Lung (tissue), 12 donors: ENCODE data around the gene OPCML. TPM values are rescaled to one million over a fixed set of nuclear protein-coding genes. Genes with fewer than 3 reads are reported as not detected.
A peak's percentile ranks its signal among the peaks of the same experiment; 100 is the strongest.

Experiments used
- ATAC-seq: fragments of 200-7000 bp; cut with Tn5 transposase; one replicate; pipeline ENCODE4 v1.9.1; 2020; ENCODE audit warnings: moderate number of reproducible peaks; ENCODE audit not compliant: insufficient read depth, low FRiP score
- DNase-seq, 3 donors: peaks; one replicate each; pipeline ENCODE4 v3.0.0-alpha.2; 2013 to 2017
- H3K27ac ChIP-seq, 2 donors: one replicate each; pipeline ENCODE4 v1.5.1; 2013; ENCODE audit warnings: mild to moderate bottlenecking in 2 of 2, moderate library complexity in 2 of 2, control low read depth in 1 of 2, inconsistent platforms in 1 of 2, low read depth in 1 of 2, low read length in 1 of 2
- H3K27me3 ChIP-seq, 3 donors: one replicate each; pipeline ENCODE4 v1.5.1; 2013; ENCODE audit warnings: low read length in 2 of 3; ENCODE audit not compliant: control insufficient read depth in 3 of 3, insufficient read depth in 3 of 3
- H3K36me3 ChIP-seq, 4 donors: one replicate each; pipeline ENCODE4 v1.5.1; 2013; ENCODE audit warnings: low read length in 4 of 4, mild to moderate bottlenecking in 1 of 4, moderate library complexity in 1 of 4; ENCODE audit not compliant: control insufficient read depth in 4 of 4, insufficient read depth in 4 of 4
- H3K4me1 ChIP-seq, 5 donors: one replicate each; pipeline ENCODE4 v1.5.1; 2013; ENCODE audit warnings: low read length in 5 of 5, mild to moderate bottlenecking in 2 of 5, moderate library complexity in 1 of 5; ENCODE audit not compliant: control insufficient read depth in 5 of 5, insufficient read depth in 5 of 5
- H3K4me3 ChIP-seq: one replicate; pipeline ENCODE4 v1.5.1; 2013; ENCODE audit warnings: mild to moderate bottlenecking, control low read depth, moderate library complexity
- H3K9ac ChIP-seq, 2 donors: one replicate each; pipeline ENCODE4 v1.5.1; 2013; ENCODE audit warnings: low read length in 2 of 2, control low read depth in 1 of 2; ENCODE audit not compliant: insufficient read depth in 1 of 2
- H3K9me3 ChIP-seq, 4 donors: one replicate each; pipeline ENCODE4 v1.5.1; 2013; ENCODE audit warnings: low read length in 3 of 4, mild to moderate bottlenecking in 1 of 4, moderate library complexity in 1 of 4; ENCODE audit not compliant: control insufficient read depth in 4 of 4, insufficient read depth in 3 of 4
- whole genome bisulfite sequencing, 2 donors: extraction: QIAGEN DNeasy Blood & Tissue Kit; methylation state at CpG; one replicate each; pipeline ENCODE4 v1.1.7; 2013; 5-methylcytosine and 5-hydroxymethylcytosine counted together
- polyA plus RNA-seq, 2 donors: library from polyadenylated mRNA; stranded (reverse); fragments of 200-250 nt; gene quantifications; one replicate each; pipeline ENCODE4 v1.2.1, GENCODE V29; 2013
- total RNA-seq, 2 donors: library from RNA; depleted of rRNA in 1 of 2; stranded (reverse); fragments of >200 nt in 1 of 2; gene quantifications; one replicate each; pipeline ENCODE4 v1.2.1, GENCODE V29; 2014 to 2021
- TF ChIP-seq, protein P1 (sequence below): IDR thresholded peaks from 2 replicates; pipeline ENCODE4 v1.5.1; 2012; ENCODE audit warnings: mild to moderate bottlenecking; ENCODE audit errors: control extremely low read depth, extremely low read depth
- donor health status: control.
- donor health status: control.
- donor health status: Bipolar disorder and iron deficiency.
- donor health status: healthy.
- donor health status: DM: yes; HTN: yes; CAD: no.

OPCML gene
- total and polyA plus RNA-seq, 4 donors, result 0.49 to 0.74 TPM; not detected in 2

DNA sequence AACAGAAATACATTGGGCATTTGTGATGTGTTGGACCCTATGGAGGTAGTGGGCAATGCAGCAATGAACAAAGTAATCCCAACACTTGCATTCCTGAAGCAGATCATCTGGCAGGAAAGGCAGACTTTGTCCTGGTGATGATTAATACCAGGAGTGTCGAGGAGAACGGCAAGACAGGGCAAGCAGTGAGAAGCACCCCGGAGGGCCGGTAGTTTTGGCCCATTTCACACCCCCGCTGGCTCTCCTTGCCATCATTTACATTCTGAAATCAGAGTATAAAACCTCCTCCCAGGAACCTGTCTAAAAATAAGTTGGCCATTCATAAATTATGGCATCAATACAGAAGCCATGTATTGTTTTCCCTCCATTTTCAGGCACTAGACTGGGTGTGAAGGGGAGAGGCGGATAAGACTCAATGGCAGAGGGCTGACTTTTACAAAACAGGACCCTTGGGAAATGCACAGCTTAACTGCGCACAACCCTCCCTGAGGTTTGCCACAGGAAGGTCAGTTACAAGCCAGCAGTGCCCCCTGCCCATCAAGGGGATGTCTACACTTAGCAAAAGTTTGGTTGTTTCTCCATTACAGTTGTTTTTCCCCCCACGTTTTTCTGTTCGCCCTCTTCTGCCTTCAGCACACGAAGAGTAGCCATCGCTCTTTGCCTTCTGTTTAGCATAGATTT lies 55.6 kb downstream of the OPCML start:
- no peaks in the 10 kb centered on the region for H3K4me1 ChIP-seq
- H3K27ac ChIP-seq, result no peak overlapping the region
- no peak overlapping the region for H3K4me3 ChIP-seq
- H3K9me3 ChIP-seq, result peaks cover 0 to under 1% (median 0%) of the 10 kb centered on the region in 4 donors
- DNase-seq, result peak in 2 of 3 donors; percentile 9 to 13
- TF ChIP-seq, protein P1, sequence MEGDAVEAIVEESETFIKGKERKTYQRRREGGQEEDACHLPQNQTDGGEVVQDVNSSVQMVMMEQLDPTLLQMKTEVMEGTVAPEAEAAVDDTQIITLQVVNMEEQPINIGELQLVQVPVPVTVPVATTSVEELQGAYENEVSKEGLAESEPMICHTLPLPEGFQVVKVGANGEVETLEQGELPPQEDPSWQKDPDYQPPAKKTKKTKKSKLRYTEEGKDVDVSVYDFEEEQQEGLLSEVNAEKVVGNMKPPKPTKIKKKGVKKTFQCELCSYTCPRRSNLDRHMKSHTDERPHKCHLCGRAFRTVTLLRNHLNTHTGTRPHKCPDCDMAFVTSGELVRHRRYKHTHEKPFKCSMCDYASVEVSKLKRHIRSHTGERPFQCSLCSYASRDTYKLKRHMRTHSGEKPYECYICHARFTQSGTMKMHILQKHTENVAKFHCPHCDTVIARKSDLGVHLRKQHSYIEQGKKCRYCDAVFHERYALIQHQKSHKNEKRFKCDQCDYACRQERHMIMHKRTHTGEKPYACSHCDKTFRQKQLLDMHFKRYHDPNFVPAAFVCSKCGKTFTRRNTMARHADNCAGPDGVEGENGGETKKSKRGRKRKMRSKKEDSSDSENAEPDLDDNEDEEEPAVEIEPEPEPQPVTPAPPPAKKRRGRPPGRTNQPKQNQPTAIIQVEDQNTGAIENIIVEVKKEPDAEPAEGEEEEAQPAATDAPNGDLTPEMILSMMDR, result no peak
- H3K9ac ChIP-seq, result no peak overlapping the region
- WGBS, 2 donors, result 62 to 66% methylated on average over 11 of the region's 11 CpGs
- H3K36me3 ChIP-seq, result no peaks in the 10 kb centered on the region
- H3K27me3 ChIP-seq, result peaks cover 0 to 9% (median 3%) of the 10 kb centered on the region in 3 donors
- ATAC-seq, result no peak

DNA sequence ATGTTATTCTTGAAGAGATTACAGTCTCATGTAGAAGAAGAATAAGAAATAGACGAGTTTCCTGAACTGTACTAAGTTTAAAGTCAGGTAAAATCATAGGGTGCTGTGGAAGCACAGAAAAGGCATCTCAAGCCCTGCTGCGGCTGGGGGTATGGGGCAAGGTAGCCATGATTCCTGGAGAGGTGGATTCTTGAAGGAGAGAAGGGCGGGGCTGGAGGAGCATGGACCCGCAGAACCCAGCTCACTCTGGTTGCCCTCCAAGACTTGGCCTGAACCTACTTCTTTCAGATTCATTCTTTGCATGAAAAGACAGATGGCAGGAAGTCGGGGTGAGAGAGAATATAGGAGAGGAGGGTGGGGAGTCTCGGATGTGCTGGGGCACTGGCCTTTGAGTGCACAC lies 57.8 kb downstream of the OPCML start:
- TF ChIP-seq, protein P1, result no peak
- H3K9ac ChIP-seq, result no peak overlapping the region
- DNase-seq (no peak), ATAC-seq (no peak)
- no peaks in the 10 kb centered on the region for H3K36me3 ChIP-seq
- WGBS, 2 donors, result 77 to 79% methylated on average over 6 of the region's 6 CpGs
- H3K9me3 ChIP-seq, result no peaks in the 10 kb centered on the region
- peaks cover 0 to 9% (median 6%) of the 10 kb centered on the region in 3 donors for H3K27me3 ChIP-seq
- no peaks in the 10 kb centered on the region for H3K4me1 ChIP-seq
- H3K27ac ChIP-seq, result no peak overlapping the region
- no peak overlapping the region for H3K4me3 ChIP-seq

DNA sequence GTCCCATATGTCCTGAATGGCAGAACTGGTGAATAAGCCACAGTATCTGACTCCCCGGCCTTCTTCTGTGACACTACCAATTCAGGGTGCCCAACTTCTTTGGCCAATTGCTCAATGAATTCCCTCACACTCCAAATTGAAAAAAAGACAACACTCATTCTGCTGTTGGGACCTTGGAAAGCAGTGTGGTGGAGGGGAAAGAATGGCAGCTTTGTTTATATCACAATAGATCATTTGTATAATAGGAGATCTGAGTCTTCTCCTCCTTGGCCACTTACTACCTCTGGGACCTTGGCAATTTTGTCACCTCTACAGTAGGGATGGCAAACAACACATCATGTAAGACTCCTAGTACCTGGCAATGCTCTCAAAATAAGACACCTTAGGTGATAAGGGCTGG lies 64.6 kb downstream of the OPCML start:
- ATAC-seq, result no peak
- Histone ChIP-seq H3K4me3 (no peak overlapping the region), H3K27me3 (peaks cover 0 to 2% (median 0%) of the 10 kb centered on the region in 3 donors), H3K9ac (no peak overlapping the region), H3K27ac (no peak overlapping the region), H3K9me3 (peaks cover 0 to 3% (median 0%) of the 10 kb centered on the region in 4 donors), H3K36me3 (no peaks in the 10 kb centered on the region), H3K4me1 (no peaks in the 10 kb centered on the region)
- TF ChIP-seq, protein P1, result no peak
- no peak for DNase-seq
- whole genome bisulfite sequencing, 2 donors, result 60 to 82% methylated on average over 1 of the region's 1 CpG

- 65 to 76% methylated on average over 4 of the region's 4 CpGs for WGBS, 2 donors
- H3K27me3 ChIP-seq, result no peaks in the 10 kb centered on the region
Observed at GRCh38 chr11:133443206-133443747, 89.0 kb downstream of the OPCML start.

More at GRCh38 chr11:133443206-133443747, 89.0 kb downstream of the OPCML start:
- Histone ChIP-seq H3K36me3 (no peaks in the 10 kb centered on the region), H3K9ac (no peak overlapping the region), H3K27ac (no peak overlapping the region), H3K4me3 (no peak overlapping the region), H3K9me3 (no peaks in the 10 kb centered on the region), H3K4me1 (no peaks in the 10 kb centered on the region)
- TF ChIP-seq, protein P1, result no peak
- DNase-seq (no peak), ATAC-seq (no peak)
